DOHH2 (cell line): Measurements from ENCODE around the gene LARGE1.
"Not testable (repeated sequence)": the region's sequence is repeated elsewhere in the genome, so short reads cannot be mapped to it uniquely, and the experiment has no call there.

Source experiments
- H3F3A ChIP-seq: fragments of 200-600 bp; sonication (generic), shearing (Covaris generic); 2 replicates; pipeline ENCODE4 v1.6.0; 2016; ENCODE audit warnings: antibody characterized with exemption, mild to moderate bottlenecking; ENCODE audit not compliant: control insufficient read depth, insufficient read depth
- H3K27ac ChIP-seq: fragments of 200-600 bp; sonication (generic); 2 replicates; pipeline ENCODE4 v1.5.1; 2014; ENCODE audit warnings: low read depth, mild to moderate bottlenecking, low read length, moderate library complexity
- H3K27me3 ChIP-seq: fragments of 200-600 bp; sonication (generic); 2 replicates; pipeline ENCODE4 v1.6.1; 2014; ENCODE audit warnings: mild to moderate bottlenecking, low read length, mixed read lengths; ENCODE audit not compliant: control insufficient read depth
- H3K36me3 ChIP-seq: fragments of 200-600 bp; sonication (generic); 2 replicates; pipeline ENCODE4 v1.6.1; 2014; ENCODE audit warnings: mild to moderate bottlenecking, low read length, moderate library complexity, mixed read lengths; ENCODE audit not compliant: control insufficient read depth
- H3K4me1 ChIP-seq: fragments of 200-600 bp; sonication (generic); 2 replicates; pipeline ENCODE4 v1.6.1; 2014; ENCODE audit warnings: mild to moderate bottlenecking, low read length, mixed read lengths; ENCODE audit not compliant: control insufficient read depth
- H3K4me2 ChIP-seq: fragments of 200-600 bp; sonication (generic); 2 replicates; pipeline ENCODE4 v1.6.0; 2014; ENCODE audit warnings: mild to moderate bottlenecking, low read length, moderate library complexity
- H3K4me3 ChIP-seq: fragments of 200-600 bp; sonication (generic); 2 replicates; pipeline ENCODE4 v1.5.1; 2014; ENCODE audit warnings: mild to moderate bottlenecking, low read length, mixed read lengths
- H3K79me2 ChIP-seq: fragments of 200-600 bp; sonication (generic); 2 replicates; pipeline ENCODE4 v1.6.1; 2014; ENCODE audit warnings: mild to moderate bottlenecking, low read length, mixed read lengths; ENCODE audit not compliant: control insufficient read depth
- H3K9me2 ChIP-seq: fragments of 200-600 bp; sonication (generic); replicated peaks from 2 replicates; pipeline ENCODE4 v1.6.1; 2014; ENCODE audit warnings: mild to moderate bottlenecking, low read length, mixed read lengths; ENCODE audit not compliant: control insufficient read depth
- H3K9me3 ChIP-seq: fragments of 200-600 bp; sonication (generic); 2 replicates; pipeline ENCODE4 v1.6.1; 2014; ENCODE audit warnings: antibody characterized with exemption, low read length, mixed read lengths; ENCODE audit not compliant: control insufficient read depth, insufficient read depth
- H4K20me1 ChIP-seq: fragments of 200-600 bp; sonication (generic); 2 replicates; pipeline ENCODE4 v1.6.0; 2014; ENCODE audit warnings: low read depth, mild to moderate bottlenecking, antibody characterized with exemption, low read length, moderate library complexity; ENCODE audit not compliant: control insufficient read depth, insufficient read depth
- EZH2phosphoT487 ChIP-seq: fragments of 200-600 bp; sonication (generic); IDR thresholded peaks from 2 replicates; pipeline ENCODE4 v1.6.1; 2017; ENCODE audit warnings: borderline replicate concordance, mild to moderate bottlenecking, antibody characterized with exemption, low read length, moderate library complexity, mixed read lengths
- TF ChIP-seq, protein P1 (sequence below): fragments of 200-600 bp; sonication (generic); IDR thresholded peaks from one replicate; pipeline ENCODE4 v1.5.1; 2014; ENCODE audit warnings: antibody characterized with exemption, mild to moderate bottlenecking, low read depth, low read length; ENCODE audit not compliant: poor library complexity, severe bottlenecking

LARGE1 gene

DNA sequence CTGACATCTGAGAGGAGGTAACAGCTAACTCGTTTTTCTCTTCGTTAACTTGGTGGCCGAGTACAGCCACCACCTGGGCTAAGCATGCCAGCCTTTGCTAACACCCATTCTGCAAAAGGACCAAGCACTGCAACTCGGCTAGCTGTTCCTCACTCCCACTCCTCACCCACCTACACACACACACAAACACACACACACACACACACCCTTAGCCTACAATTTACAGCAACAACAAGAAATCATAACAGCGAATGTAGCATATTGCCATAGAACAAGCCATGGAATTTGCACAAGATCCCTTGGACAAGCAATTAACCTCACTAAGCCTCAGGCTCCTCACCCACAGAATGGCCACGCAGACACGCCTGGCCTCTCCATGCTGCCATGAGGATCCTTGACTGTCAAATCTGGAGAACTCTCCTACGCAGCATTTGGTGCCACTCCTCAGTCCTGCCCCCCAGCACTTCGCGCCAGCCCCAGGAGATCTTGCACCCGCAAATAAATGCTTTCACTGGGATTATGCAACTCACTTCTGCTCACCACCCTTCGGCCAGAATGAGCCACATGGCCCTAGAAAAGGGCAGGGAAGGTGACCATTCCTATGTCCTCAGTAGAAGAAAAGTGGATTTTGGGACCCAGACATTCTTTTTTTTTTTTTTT lies 58.9 kb downstream of the LARGE1 start:
- H3K9me3 ChIP-seq = no peaks in the 10 kb centered on the region
- no peak overlapping the region for H3K4me3 ChIP-seq
- no peak for TF ChIP-seq EZH2phosphoT487
- TF ChIP-seq, protein P1, sequence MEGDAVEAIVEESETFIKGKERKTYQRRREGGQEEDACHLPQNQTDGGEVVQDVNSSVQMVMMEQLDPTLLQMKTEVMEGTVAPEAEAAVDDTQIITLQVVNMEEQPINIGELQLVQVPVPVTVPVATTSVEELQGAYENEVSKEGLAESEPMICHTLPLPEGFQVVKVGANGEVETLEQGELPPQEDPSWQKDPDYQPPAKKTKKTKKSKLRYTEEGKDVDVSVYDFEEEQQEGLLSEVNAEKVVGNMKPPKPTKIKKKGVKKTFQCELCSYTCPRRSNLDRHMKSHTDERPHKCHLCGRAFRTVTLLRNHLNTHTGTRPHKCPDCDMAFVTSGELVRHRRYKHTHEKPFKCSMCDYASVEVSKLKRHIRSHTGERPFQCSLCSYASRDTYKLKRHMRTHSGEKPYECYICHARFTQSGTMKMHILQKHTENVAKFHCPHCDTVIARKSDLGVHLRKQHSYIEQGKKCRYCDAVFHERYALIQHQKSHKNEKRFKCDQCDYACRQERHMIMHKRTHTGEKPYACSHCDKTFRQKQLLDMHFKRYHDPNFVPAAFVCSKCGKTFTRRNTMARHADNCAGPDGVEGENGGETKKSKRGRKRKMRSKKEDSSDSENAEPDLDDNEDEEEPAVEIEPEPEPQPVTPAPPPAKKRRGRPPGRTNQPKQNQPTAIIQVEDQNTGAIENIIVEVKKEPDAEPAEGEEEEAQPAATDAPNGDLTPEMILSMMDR = no peak
- no peaks in the 10 kb centered on the region for H4K20me1 ChIP-seq
- no peaks in the 10 kb centered on the region for H3K27me3 ChIP-seq
- H3K36me3 ChIP-seq = no peaks in the 10 kb centered on the region
- H3K9me2 ChIP-seq = no peaks in the 10 kb centered on the region
- H3F3A ChIP-seq = no peaks in the 10 kb centered on the region
- no peak overlapping the region for H3K27ac ChIP-seq
- no peaks in the 10 kb centered on the region for H3K79me2 ChIP-seq
- H3K4me1 ChIP-seq = no peaks in the 10 kb centered on the region
- H3K4me2 ChIP-seq = no peak overlapping the region

DNA sequence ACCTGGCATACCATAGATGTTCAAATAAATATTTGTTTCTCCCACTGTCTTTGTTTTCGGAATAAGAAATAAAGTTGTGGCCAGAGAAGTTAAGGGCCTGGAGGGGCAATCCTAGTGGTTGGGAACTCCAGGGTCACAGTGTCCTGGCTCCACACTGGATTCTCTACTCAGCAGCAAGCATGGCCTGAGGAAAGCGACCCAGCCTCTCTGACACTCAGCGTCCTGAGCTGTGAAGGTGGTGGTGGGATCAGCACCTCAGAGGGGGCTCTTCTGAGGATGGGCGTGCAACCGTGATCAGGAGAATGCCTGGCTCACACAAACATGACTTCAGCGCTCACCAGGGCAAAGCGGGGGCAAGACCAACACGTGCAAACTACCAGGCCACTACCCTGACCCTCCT lies 59.9 kb downstream of the LARGE1 start:
- Histone ChIP-seq H3K79me2 (no peaks in the 10 kb centered on the region), H3F3A (no peaks in the 10 kb centered on the region), H3K4me2 (no peak overlapping the region), H3K4me1 (no peaks in the 10 kb centered on the region), H3K9me2 (no peaks in the 10 kb centered on the region), H3K36me3 (no peaks in the 10 kb centered on the region), H4K20me1 (no peaks in the 10 kb centered on the region), H3K27ac (no peak overlapping the region), H3K9me3 (no peaks in the 10 kb centered on the region), H3K4me3 (no peak overlapping the region), H3K27me3 (no peaks in the 10 kb centered on the region)
- no peak for TF ChIP-seq EZH2phosphoT487
- TF ChIP-seq, protein P1 = no peak

DNA sequence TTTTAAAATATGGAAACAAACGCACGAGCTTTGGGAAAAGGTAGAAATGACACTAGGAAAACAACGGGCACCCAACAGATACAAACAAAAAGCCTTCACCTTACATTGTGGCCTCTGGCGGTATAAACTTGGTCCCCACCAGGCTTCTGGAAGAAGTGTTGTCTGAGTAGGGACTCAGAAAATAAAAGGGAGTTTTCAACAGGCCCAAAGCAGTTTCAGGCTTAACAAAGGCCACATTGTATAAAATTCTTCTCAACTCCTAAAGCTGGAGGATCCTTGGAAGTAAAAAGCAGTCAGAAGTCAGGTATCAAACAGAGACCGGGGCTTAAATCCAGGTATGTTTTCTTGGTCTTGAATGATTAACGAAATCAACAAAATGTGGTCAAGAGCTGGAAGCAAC lies 61.0 kb downstream of the LARGE1 start:
- Histone ChIP-seq H3K9me2 (no peaks in the 10 kb centered on the region), H3K27ac (no peak overlapping the region), H3K4me3 (no peak overlapping the region), H4K20me1 (no peaks in the 10 kb centered on the region), H3F3A (no peaks in the 10 kb centered on the region), H3K9me3 (no peaks in the 10 kb centered on the region), H3K27me3 (no peaks in the 10 kb centered on the region), H3K4me1 (no peaks in the 10 kb centered on the region), H3K79me2 (no peaks in the 10 kb centered on the region), H3K36me3 (no peaks in the 10 kb centered on the region), H3K4me2 (no peak overlapping the region)
- TF ChIP-seq, protein P1 = no peak
- no peak for TF ChIP-seq EZH2phosphoT487

DNA sequence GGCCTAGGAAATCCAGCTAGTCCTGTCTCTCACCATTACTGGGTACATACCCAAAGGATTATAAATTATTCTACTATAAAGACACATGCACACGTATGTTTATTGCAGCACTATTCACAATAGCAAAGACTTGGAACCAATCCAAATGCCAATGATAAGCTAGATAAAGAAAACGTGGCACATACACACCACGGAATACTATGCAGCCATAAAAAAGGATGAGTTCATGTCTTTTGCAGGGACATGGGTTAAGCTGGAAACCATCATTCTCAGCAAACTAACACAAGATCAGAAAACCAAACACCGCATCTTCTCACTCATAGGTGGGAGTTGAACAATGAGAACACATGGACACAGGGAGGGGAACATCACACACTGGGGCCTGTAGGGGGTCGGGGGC lies 61.6 kb downstream of the LARGE1 start:
- not testable (repeated sequence) for H3K27ac ChIP-seq, H3K27me3 ChIP-seq, H3K4me2 ChIP-seq, H3K36me3 ChIP-seq, H3K4me1 ChIP-seq, H4K20me1 ChIP-seq, H3K4me3 ChIP-seq, H3K79me2 ChIP-seq, H3F3A ChIP-seq, H3K9me3 ChIP-seq, H3K9me2 ChIP-seq

DNA sequence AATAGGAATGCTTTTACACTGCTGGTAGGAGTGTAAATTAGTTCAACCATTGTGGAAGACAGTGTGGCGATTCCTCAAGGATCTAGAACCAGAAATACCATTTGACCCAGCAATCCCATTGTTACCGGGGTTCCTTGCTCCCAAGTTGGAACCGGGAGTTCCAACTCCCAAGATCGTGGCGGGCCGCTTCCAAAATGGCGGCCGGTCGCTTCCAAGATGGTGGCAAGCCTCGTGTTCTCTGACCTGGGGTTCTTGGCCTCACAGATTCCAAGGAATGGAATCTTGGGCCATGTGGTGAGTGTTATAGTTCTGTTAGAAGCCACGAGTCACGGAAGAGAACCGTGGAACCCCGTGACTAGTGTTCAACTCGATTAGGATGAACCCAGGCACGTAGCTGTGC lies 62.5 kb downstream of the LARGE1 start:
- not testable (repeated sequence) for H3K79me2 ChIP-seq, H3K4me1 ChIP-seq, H3K27me3 ChIP-seq, H3F3A ChIP-seq, H3K9me3 ChIP-seq, H3K4me3 ChIP-seq, H4K20me1 ChIP-seq, H3K27ac ChIP-seq, H3K4me2 ChIP-seq, H3K36me3 ChIP-seq, H3K9me2 ChIP-seq
